LNCaP clone FGC (cell line): ENCODE data around the gene UBAC2.

ENCODE experiments used
- DNase-seq: peaks from one replicate; pipeline ENCODE4 v3.0.0-alpha.2; 2011; ENCODE audit warnings: low read depth
- H3K4me3 ChIP-seq: 2 replicates; pipeline ENCODE4 v1.5.1; 2011; ENCODE audit warnings: mild to moderate bottlenecking, low read depth, low read length, control low read depth
- CTCF ChIP-seq: IDR thresholded peaks from 2 replicates; pipeline ENCODE4 v1.5.1; 2012; ENCODE audit warnings: mild to moderate bottlenecking; ENCODE audit not compliant: control insufficient read depth, insufficient read depth; ENCODE audit errors: extremely low read depth

Gene UBAC2

GRCh38 chr13:99218545-99218944, 17.9 kb downstream of the UBAC2 start:
- TF ChIP-seq CTCF: 0 out of 2 replicates have a peak, but pooled peaks have one; percentile 12
- H3K4me3 ChIP-seq: no peak overlapping the region
- DNase-seq: peak; percentile 89

GRCh38 chr13:99218969-99219368, 18.3 kb downstream of the UBAC2 start:
- no peak for DNase-seq
- H3K4me3 ChIP-seq: no peak overlapping the region
- TF ChIP-seq CTCF: no peak

- DNase-seq: no peak
- no peak for TF ChIP-seq CTCF
- no peak overlapping the region for H3K4me3 ChIP-seq
These were observed 19.7 kb downstream of the UBAC2 start for GRCh38 chr13:99220199-99220935.

- no peak for TF ChIP-seq CTCF
- DNase-seq: no peak
- H3K4me3 ChIP-seq: no peak overlapping the region
These were observed 21.0 kb downstream of the UBAC2 start for GRCh38 chr13:99221567-99222239.

- no peak overlapping the region for H3K4me3 ChIP-seq
- TF ChIP-seq CTCF: no peak
- DNase-seq: no peak
These were observed 22.9 kb downstream of the UBAC2 start for GRCh38 chr13:99223587-99223986.

GRCh38 chr13:99224021-99224420, 23.4 kb downstream of the UBAC2 start:
- DNase-seq: no peak
- no peak overlapping the region for H3K4me3 ChIP-seq
- TF ChIP-seq CTCF: no peak
